OCI-LY3 (cell line): ENCODE results near the gene TDRKH.
A peak's percentile ranks its signal among the peaks of the same experiment; 100 is the strongest.

ENCODE experiments used
- H2AFZ ChIP-seq: fragments of 200-600, 300-600 bp; shearing (Covaris generic); 2 replicates; pipeline ENCODE4 v1.6.0; 2014; ENCODE audit warnings: antibody characterized with exemption, low read depth, low read length
- H3K27ac ChIP-seq: fragments of 200-600, 300-600 bp; sonication (generic); 2 replicates; pipeline ENCODE4 v1.5.1; 2014; ENCODE audit warnings: mild to moderate bottlenecking, low read length, moderate library complexity, mixed read lengths
- H3K27me3 ChIP-seq: fragments of 200-600, 300-600 bp; sonication (generic); 2 replicates; pipeline ENCODE4 v1.6.1; 2014; ENCODE audit warnings: low read depth, low read length, mixed read lengths
- H3K36me3 ChIP-seq: fragments of 200-600, 300-600 bp; sonication (generic); replicated peaks from 2 replicates; pipeline ENCODE3; 2014; ENCODE audit warnings: low read depth, low read length, mixed read lengths
- H3K4me1 ChIP-seq: fragments of 300-600, 200-600 bp; sonication (generic); 2 replicates; pipeline ENCODE4 v1.6.1; 2014; ENCODE audit warnings: low read length, mixed read lengths
- H3K4me2 ChIP-seq: fragments of 200-600, 300-600 bp; sonication (generic); 2 replicates; pipeline ENCODE4 v1.6.1; 2014; ENCODE audit warnings: low read length, mixed read lengths
- H3K4me3 ChIP-seq: fragments of 300-600, 200-600 bp; sonication (generic); 2 replicates; pipeline ENCODE4 v1.5.1; 2014; ENCODE audit warnings: antibody characterized with exemption, mild to moderate bottlenecking, low read length, moderate library complexity
- H3K79me2 ChIP-seq: fragments of 300-600, 200-600 bp; shearing (Covaris generic); 2 replicates; pipeline ENCODE4 v1.6.1; 2014; ENCODE audit warnings: mild to moderate bottlenecking, low read length, mixed read lengths
- H3K9ac ChIP-seq: fragments of 300-600, 200-600 bp; shearing (Covaris generic); 2 replicates; pipeline ENCODE4 v1.6.0; 2014; ENCODE audit warnings: mild to moderate bottlenecking, low read length, moderate library complexity
- H3K9me3 ChIP-seq: fragments of 200-600, 300-600 bp; shearing (Covaris generic); 2 replicates; pipeline ENCODE4 v1.6.1; 2014; ENCODE audit warnings: low read length, mixed read lengths; ENCODE audit not compliant: insufficient read depth
- H4K20me1 ChIP-seq: fragments of 200-600, 300-600 bp; sonication (generic); 2 replicates; pipeline ENCODE4 v1.6.1; 2016; ENCODE audit warnings: low read length, mixed read lengths; ENCODE audit not compliant: insufficient read depth
- EZH2phosphoT487 ChIP-seq: fragments of 200-600 bp; shearing (Covaris generic); IDR thresholded peaks from 2 replicates; pipeline ENCODE4 v1.6.1; 2018; ENCODE audit warnings: antibody characterized with exemption, mixed run types, low read depth
- TF ChIP-seq, protein P1 (sequence below): fragments of 200-600, 300-600 bp; sonication (generic); IDR thresholded peaks from 2 replicates; pipeline ENCODE4 v1.5.1; 2014; ENCODE audit warnings: antibody characterized with exemption, low read length, low read depth

Gene TDRKH

DNA sequence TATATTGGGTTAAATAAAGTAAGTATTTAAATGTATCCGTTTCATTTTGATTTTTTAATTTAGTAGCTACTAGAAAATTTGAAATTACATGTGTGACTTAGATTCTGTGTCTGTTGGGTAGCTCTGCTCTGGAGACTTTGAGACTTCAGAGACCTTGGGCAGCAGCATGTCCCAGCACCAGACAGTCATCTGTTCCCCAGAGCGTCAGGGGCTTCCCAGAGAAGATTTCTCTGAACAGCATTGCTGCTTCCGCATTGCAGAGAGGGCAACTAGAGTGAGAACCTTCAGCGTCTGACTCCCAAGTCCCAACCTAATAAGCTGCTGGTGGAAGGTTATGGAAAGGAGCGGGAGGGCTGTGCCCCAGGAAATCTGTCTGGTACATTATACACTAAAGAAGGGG, 8.3 kb upstream of the TDRKH start:
- Histone ChIP-seq H3K27ac (no peak overlapping the region), H3K36me3 (no peaks in the 10 kb centered on the region), H3K27me3 (peaks cover 45% of the 10 kb centered on the region), H3K4me1 (no peaks in the 10 kb centered on the region), H3K9ac (no peak overlapping the region), H3K4me3 (no peak overlapping the region), H2AFZ (no peak overlapping the region), H3K4me2 (no peak overlapping the region), H3K9me3 (no peaks in the 10 kb centered on the region), H3K79me2 (no peaks in the 10 kb centered on the region), H4K20me1 (no peaks in the 10 kb centered on the region)
- TF ChIP-seq EZH2phosphoT487, result no peak
- TF ChIP-seq, protein P1, sequence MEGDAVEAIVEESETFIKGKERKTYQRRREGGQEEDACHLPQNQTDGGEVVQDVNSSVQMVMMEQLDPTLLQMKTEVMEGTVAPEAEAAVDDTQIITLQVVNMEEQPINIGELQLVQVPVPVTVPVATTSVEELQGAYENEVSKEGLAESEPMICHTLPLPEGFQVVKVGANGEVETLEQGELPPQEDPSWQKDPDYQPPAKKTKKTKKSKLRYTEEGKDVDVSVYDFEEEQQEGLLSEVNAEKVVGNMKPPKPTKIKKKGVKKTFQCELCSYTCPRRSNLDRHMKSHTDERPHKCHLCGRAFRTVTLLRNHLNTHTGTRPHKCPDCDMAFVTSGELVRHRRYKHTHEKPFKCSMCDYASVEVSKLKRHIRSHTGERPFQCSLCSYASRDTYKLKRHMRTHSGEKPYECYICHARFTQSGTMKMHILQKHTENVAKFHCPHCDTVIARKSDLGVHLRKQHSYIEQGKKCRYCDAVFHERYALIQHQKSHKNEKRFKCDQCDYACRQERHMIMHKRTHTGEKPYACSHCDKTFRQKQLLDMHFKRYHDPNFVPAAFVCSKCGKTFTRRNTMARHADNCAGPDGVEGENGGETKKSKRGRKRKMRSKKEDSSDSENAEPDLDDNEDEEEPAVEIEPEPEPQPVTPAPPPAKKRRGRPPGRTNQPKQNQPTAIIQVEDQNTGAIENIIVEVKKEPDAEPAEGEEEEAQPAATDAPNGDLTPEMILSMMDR, result no peak

DNA sequence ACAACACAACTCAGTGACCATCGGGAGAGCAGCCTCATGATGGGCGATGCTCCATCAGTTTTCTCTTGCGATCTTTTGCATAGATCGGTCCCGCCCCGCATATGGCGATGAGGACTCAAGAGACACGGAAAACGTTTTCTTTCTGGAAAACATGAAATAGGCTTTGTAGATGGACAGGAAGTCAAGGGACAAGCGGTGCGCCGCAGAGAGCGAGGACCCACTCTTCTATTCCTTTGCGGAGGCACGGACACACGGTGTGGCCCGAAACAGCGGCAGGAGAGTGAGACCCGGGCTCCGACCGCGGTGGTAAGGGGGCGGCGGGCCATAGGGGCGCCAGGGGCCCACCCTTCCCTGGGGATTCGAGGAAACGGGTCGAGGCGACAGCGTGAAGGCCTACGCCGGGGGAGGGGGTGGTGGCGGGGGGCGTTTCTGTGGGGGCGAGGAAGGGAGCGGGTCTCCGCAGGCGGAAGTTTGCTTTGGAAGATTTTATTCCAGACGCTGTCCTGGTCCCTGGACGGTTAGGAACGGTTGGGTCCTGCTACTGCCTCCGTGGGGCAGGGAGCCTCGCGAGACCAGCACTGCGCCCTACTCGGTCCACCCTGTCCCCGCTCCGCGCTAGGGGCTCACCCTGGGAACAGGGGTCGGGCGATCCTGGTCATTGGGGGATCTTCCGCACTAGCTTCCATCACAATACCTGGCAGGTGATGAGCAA, 796 bp upstream of the TDRKH start:
- Histone ChIP-seq H3K4me1 (peaks cover 5% of the 10 kb centered on the region), H4K20me1 (no peaks in the 10 kb centered on the region), H3K27ac (no peak overlapping the region), H3K36me3 (no peaks in the 10 kb centered on the region), H3K4me3 (peak overlapping the region; percentile 88), H3K9ac (peak overlapping the region; percentile 54), H3K27me3 (no peaks in the 10 kb centered on the region), H3K9me3 (no peaks in the 10 kb centered on the region), H2AFZ (peak overlapping the region; percentile 99), H3K4me2 (peak overlapping the region; percentile 85), H3K79me2 (no peaks in the 10 kb centered on the region)
- no peak for TF ChIP-seq EZH2phosphoT487
- TF ChIP-seq, protein P1, result no peak

DNA sequence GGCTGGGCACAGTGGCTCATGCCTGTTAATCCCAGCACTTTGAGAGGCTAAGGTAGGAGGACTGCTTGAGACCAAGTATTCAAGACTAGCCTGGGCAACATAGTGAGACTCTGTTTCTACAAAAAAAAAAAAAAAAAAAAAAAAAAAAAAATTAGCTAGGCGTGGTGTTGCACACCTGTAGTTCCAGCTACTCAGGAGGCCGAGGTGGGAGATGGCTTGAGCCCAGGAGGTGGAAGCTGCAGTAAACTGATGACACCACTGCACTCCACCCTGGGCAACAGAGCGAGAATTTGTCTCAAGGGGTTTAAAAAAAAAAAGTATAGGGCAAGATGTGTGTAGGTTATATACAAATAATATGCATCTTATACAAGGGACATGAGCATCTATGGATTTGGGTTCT, 2.6 kb downstream of the TDRKH start:
- peaks cover 3% of the 10 kb centered on the region; the same call in 1 of the 2 replicates for H3K27me3 ChIP-seq
- H3K79me2 ChIP-seq, result no peaks in the 10 kb centered on the region
- H3K27ac ChIP-seq, result no peak overlapping the region
- no peak overlapping the region for H3K4me2 ChIP-seq
- H2AFZ ChIP-seq, result no peak overlapping the region
- no peak overlapping the region for H3K4me3 ChIP-seq
- peaks cover 5% of the 10 kb centered on the region for H3K4me1 ChIP-seq
- H3K9me3 ChIP-seq, result no peaks in the 10 kb centered on the region
- no peaks in the 10 kb centered on the region for H3K36me3 ChIP-seq
- H3K9ac ChIP-seq, result no peak overlapping the region
- H4K20me1 ChIP-seq, result no peaks in the 10 kb centered on the region
- TF ChIP-seq, protein P1, result no peak
- no peak for TF ChIP-seq EZH2phosphoT487

DNA sequence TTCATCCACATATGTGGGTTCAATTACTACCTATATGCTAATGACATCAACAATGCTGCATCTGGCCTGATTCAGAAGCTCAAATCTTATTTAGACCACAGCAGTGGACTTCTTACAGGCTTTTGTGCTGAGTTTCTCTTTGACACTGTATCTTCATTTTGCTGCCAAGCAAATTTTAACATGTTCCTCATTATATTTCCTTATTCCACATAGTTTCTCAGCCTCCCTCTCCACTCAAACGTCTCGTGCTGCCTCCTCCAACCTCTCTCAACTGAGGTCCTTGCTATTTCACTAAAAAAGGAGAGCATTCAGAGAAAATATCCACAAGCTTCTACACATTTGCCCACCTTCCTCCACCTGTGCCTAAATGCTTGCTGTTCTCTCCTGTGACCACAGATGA, 6.5 kb downstream of the TDRKH start:
- Histone ChIP-seq H3K36me3 (no peaks in the 10 kb centered on the region), H3K4me3 (no peak overlapping the region), H4K20me1 (no peaks in the 10 kb centered on the region), H3K79me2 (no peaks in the 10 kb centered on the region), H3K4me2 (no peak overlapping the region), H3K27me3 (peaks cover 3% of the 10 kb centered on the region; the same call in 1 of the 2 replicates), H2AFZ (no peak overlapping the region), H3K9ac (no peak overlapping the region), H3K9me3 (no peaks in the 10 kb centered on the region), H3K4me1 (0 out of 2 replicates have a peak, but pooled peaks cover 3% of the 10 kb centered on the region), H3K27ac (no peak overlapping the region)
- TF ChIP-seq EZH2phosphoT487, result no peak
- TF ChIP-seq, protein P1, result no peak
